GM12872 (cell line): ENCODE measurements around the gene ADRB1.

ENCODE experiments used
- TF ChIP-seq, protein P1 (sequence below): IDR thresholded peaks from 3 replicates; pipeline ENCODE4 v1.5.1; 2011; ENCODE audit warnings: low read depth, mild to moderate bottlenecking, low read length, moderate library complexity; ENCODE audit not compliant: insufficient read depth

ADRB1 gene

DNA sequence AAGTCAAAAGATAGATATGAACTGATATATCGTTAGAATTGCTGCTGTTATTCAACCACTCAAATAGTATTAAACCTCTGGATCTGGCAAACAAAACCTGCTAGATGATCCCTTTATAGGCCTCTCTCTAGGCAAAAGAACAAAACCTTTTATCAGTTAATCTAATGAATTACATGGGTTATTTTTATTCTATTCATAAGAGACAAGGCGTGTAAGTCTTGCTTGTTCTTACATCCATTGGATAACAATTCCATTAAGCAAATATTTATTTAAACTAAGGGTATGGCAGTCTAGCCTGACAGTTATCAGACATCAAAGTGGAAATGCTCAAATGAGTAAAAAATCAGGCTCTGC is 16.6 kb upstream of the ADRB1 start:
- TF ChIP-seq, protein P1, sequence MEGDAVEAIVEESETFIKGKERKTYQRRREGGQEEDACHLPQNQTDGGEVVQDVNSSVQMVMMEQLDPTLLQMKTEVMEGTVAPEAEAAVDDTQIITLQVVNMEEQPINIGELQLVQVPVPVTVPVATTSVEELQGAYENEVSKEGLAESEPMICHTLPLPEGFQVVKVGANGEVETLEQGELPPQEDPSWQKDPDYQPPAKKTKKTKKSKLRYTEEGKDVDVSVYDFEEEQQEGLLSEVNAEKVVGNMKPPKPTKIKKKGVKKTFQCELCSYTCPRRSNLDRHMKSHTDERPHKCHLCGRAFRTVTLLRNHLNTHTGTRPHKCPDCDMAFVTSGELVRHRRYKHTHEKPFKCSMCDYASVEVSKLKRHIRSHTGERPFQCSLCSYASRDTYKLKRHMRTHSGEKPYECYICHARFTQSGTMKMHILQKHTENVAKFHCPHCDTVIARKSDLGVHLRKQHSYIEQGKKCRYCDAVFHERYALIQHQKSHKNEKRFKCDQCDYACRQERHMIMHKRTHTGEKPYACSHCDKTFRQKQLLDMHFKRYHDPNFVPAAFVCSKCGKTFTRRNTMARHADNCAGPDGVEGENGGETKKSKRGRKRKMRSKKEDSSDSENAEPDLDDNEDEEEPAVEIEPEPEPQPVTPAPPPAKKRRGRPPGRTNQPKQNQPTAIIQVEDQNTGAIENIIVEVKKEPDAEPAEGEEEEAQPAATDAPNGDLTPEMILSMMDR = no peak

DNA sequence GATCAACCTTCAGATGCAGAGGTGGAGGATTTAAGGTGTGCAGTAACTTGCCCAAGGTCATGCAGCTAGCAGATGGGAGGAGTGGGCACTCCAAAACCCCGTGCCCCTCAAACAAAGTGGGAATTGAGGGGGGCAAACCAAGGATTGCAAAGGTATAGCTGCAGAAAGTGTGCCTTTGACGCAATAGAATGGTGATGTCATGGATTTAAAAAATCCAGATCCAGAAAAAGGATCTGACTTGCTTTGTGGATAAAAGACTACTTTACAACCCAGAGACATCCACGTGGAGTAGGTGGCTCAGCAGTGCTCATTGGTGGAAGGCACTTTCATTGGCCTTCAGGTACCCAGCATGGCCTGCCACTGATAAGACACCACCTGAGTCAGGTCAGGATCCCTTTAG is 15.7 kb upstream of the ADRB1 start:
- TF ChIP-seq, protein P1 = no peak

DNA sequence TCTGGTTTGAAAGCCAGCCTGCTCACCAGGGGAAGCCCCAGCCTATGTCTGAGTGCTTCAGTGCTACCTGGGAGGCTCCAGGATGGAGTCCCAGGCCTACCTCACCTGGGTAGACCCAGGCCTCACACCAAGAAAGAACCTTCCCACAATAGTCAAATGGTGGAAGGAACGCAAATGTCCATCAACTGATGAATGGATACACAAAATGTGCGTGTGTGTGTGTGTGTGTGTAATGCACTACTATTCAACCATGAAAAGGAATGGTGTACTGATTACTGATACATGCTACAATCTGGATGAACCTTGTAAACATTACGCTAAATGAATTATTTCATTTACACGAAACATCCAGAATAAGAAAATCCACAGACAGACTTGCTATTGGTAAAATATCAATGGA is 15.2 kb upstream of the ADRB1 start:
- TF ChIP-seq, protein P1 = no peak

DNA sequence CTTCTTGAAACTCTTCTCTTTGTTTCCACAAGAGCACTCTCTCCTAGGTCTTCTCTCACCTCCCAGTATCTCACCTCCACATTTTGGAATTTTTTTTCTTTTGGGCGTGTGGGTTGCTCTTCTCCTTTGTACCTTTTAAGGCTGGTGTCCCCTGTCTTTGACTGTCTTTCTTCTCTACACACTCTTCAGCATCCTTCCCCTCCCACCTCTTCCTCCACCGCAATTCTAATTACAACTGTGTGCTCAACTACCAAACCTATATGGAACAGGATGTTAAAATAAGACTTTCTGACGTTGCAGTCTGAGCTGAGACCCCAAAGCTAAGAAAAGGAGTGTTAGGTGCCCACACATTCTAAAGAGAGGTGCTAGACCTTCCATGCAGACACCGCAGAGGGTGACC is 14.0 kb upstream of the ADRB1 start:
- TF ChIP-seq, protein P1 = no peak

DNA sequence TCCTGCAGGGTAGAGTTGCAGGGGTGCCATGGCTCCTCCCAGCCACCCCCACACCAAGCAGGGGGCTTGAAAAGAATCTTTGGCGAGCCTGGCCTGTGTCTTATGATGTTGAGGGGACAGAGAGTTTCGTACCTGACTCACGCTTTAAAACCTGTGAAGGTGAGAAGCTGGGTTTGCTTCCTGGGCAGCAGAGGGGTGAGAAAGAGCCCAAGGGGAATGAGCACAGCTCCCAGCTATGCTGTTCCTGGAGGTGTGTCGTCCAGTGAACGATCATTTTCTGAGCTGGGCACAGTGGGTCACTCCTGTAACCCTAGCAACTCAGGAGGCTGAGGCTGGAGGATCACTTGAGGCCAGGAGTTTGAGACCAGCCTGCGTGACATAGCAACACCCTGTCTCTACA is 13.5 kb upstream of the ADRB1 start:
- TF ChIP-seq, protein P1 = no peak

DNA sequence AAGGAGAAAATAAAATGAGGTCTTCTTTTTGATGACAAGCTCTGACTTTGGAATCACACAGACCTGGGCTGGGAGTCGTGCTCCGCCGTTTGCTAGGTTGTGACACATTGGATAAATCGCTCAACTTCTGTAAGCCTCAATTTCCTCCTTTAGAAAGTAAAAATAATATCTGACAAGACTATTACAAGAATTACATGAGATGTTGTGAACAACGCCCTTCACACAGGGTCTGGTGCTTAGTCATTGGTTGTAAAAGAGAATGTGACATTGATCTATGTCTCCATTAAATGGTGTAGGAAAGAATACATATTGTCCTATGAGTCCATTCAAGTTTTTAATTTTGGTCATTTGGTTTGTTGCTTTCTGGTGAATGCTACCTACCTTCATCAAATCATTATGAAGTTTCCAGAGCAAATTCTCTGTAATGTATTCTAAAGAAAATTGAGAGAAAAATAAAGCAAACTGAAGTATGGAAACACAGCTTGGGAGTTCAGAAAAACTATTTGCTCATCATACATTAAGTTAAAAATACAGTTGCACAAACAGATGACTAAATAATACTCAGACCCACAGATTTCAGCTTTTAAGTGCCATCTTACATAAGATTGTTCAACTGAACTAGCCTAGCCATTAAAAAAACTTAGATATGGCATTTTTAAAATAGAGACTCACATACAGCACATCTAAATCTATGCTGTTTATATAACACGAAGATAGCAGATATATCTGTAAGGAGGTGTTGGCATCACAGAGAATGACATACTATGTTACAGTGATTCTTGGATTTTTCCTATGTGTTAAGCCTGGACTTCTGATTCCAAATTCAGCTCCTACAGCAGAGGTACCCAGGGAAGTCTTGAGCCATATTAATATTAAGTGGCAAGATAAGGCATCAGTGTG is 12.3 kb upstream of the ADRB1 start:
- TF ChIP-seq, protein P1 = no peak

DNA sequence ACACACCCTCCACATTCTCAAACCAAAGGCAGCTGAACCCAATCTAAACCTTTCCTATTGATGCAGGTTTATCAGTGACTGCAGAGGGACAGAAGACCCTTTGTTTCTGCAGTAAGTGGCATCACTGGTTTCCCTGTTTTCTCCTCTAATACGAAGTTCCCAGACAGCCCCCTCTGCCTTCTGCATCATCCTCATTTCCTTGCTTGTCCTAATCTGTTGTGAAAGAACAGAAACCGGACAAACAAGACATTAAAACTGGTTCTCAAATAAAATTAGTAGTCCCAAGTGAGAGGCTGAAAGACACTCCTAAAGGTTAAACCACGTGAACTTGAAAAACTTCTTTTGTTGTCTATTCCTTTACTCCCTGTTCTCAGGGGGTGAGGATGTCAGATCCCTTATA is 10.1 kb upstream of the ADRB1 start:
- TF ChIP-seq, protein P1 = no peak
